GM18873 (cell line): ENCODE data around the gene SLCO3A1.
"Not testable (repeated sequence)": the region's sequence is repeated elsewhere in the genome, so short reads cannot be mapped to it uniquely, and the experiment has no call there.

ENCODE experiments used
- ATAC-seq: cut with Tn5 transposase; IDR thresholded peaks from one replicate; pipeline ENCODE4 v1.9.1; 2021; ENCODE audit warnings: mild to moderate bottlenecking, moderate library complexity, moderate number of reproducible peaks; ENCODE audit not compliant: unreplicated experiment, low FRiP score

The SLCO3A1 gene

DNA sequence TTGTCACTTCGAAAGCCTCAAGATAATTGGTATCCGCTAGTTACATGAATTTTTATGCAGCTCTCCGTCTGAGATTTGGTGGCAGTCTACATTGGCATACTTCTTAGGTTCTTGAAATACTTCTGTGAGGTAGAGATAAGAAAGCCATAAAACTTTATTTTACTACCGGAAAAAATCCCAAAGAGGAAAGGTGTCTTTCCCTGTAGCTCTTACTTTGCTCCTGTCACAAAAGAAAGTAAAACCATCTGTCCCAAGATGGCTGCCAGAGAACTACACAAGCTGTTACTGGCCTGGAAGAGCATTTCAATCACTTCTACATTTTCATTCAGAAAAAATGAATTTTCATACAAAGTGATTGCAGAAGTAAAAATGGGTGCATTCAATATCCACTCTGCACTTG, 325.4 kb downstream of the SLCO3A1 start:
- ATAC-seq, result no peak

- no peak for ATAC-seq
Observed at GRCh38 chr15:92184142-92184541, 330.6 kb downstream of the SLCO3A1 start.

DNA sequence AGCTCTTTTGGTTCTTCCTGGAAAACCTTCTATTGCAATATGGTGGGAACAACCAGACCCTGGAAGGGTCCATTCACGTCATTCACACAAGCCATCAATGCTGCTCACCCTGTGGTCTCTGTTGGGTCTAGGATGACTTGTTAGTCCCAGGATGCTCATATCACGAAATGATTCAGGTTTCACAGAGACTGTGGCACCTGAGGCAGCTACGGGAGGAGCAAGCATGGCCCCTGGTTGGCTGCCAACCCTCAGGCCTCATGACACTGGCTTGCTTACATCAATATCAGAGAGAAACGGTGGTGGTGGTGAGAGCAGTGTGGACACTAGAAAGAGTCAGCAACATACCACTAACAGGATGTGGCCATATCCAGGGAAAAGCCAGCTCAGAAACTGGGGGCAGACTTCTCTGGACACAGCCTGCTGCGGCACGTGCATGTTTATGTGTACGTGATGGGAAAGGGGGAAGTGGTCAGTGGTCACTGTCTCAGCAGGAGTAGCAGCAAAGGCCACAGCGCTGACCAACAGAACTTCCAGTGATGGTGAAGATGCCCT, 331.2 kb downstream of the SLCO3A1 start:
- ATAC-seq, result no peak

DNA sequence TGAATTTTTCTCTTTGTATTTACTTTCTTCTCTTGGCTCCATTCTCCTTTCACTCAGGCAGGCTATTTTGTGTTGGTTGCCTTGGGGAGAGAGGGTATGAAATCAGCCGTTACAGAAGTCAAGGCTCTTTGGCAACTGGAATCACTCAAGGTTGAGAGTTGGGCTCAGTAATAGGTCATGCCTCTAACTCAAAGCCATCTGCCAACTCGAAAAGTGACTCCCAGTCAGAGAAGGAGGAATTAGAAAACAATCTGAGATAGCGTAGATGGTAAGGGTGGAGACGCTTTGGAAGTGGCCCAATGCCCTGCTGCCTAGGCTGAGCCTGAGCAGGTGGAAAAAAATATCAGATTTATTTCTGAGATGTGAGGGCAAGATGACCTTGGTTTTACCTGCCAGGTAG, 334.5 kb downstream of the SLCO3A1 start:
- no peak for ATAC-seq

DNA sequence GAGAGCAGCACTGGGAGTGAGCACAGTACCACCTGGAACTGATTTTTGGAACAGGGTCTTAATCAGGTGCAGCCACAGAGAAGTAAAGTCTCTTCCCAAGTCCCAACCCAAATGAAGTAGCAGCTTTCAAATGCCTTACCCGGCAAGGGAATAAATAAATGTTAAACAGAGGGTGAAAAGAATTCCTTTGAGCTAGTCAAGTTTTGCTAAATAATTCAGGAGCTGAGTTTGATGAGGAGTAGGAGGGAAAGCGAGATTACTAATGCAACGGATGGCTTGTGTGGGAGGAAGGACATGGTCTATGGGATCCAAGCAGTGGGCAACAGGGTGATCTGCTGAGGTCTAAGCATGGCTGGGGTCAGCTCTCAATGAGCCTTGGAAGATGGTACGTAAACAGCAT, 335.7 kb downstream of the SLCO3A1 start:
- no peak for ATAC-seq

- ATAC-seq, result no peak
Observed at GRCh38 chr15:92195241-92195640, 341.7 kb downstream of the SLCO3A1 start.

DNA sequence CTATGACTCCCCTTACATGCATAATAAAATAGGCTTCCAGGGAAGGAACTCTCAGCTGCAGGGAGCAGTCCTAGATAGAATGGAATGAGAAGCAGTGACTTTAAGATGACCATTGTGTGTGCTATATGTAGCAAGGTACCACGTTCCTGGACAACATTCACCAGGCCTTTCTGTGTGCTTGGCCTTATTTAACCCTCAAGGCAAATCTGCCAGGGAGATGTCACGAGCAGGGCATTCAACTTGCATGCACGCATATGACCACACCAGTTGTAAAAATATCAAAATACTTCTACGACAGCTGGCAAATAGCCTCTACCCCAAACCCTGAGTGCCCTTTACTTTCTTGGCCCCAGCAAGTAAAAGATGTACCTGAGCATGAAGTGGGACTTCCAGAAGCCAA, 342.8 kb downstream of the SLCO3A1 start:
- no peak for ATAC-seq

GRCh38 chr15:92197746-92198145, 344.2 kb downstream of the SLCO3A1 start:
- no peak for ATAC-seq

- no peak for ATAC-seq
Observed at GRCh38 chr15:92200891-92201290, 347.4 kb downstream of the SLCO3A1 start.

GRCh38 chr15:92205255-92205739, 351.8 kb downstream of the SLCO3A1 start:
- no peak for ATAC-seq

DNA sequence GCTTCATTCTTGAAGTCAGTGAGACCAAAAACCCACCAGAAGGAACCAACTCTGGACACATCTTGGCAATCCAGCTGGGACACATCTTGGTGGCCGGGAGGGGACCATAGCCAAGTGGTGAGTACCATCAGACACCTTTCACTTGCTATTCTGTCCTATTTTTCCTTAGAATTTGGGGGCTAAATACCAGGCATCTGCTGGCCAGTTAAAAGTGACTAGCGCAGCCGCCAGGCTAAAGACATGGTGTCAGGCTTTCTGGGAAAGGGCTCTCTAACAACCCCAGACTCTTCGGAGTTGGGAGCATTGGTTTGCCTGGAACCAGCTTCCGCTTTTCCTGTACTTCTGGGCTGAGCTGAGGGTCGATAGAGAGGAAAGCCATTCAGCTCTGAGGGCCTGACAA, 354.1 kb downstream of the SLCO3A1 start:
- not testable (repeated sequence) for ATAC-seq
